HCT116 (cell line): ENCODE measurements around the gene ZHX3. TPM values are rescaled to one million over a fixed set of nuclear protein-coding genes. Genes with fewer than 3 reads are reported as not detected.
A peak's percentile ranks its signal among the peaks of the same experiment; 100 is the strongest.

Experiments used
- ATAC-seq: fragments of 200-7000 bp; cut with Tn5 transposase; 2 replicates; pipeline ENCODE4 v1.9.1; 2020; ENCODE audit warnings: mild to moderate bottlenecking, moderate library complexity
- BruUV-seq: library from RNA; stranded (reverse); fragments of 400-500 nt; replicated peaks from 2 replicates; lab custom pipeline; 2021; lab: Mats Ljungman, UMichigan
- CTCF ChIA-PET: fragments of 300-600 bp; sonication (Branson Sonifier 250); formaldehyde crosslinking; loops from one replicate; lab custom pipeline; 2021; ENCODE audit warnings: antibody characterized with exemption; lab: Charles Lee
- POLR2A ChIA-PET: fragments of 300-600, 350-600 bp; sonication (Branson Sonifier 250); formaldehyde crosslinking; loops from one replicate; lab custom pipeline; 2021; ENCODE audit warnings: antibody characterized with exemption; lab: Charles Lee
- RAD21 ChIA-PET, 2 experiments: fragments of 300-600 bp; sonication (Branson Sonifier 250); formaldehyde crosslinking; loops; one replicate each; lab custom pipeline; 2023; ENCODE audit warnings: low total read pairs in 2 of 2; ENCODE audit not compliant: uncharacterized antibody in 2 of 2, unreplicated experiment in 2 of 2, low non-redundant PET in 1 of 2; lab: Charles Lee
- DNase-seq: peaks from one replicate; pipeline ENCODE4 v3.0.0-alpha.2; 2010; ENCODE audit warnings: low read depth, low spot score
- H2AFZ ChIP-seq: fragments of 200-600 bp; shearing (Covaris generic), sonication (generic); 2 replicates; pipeline ENCODE4 v1.6.1; 2017; ENCODE audit warnings: low read depth, mixed run types, mixed read lengths, antibody characterized with exemption, low read length; ENCODE audit not compliant: poor library complexity, severe bottlenecking
- H3K27ac ChIP-seq: 2 replicates; pipeline ENCODE4 v1.5.1; 2012; ENCODE audit warnings: low read depth, low read length
- H3K27me3 ChIP-seq: fragments of 200-600 bp; sonication (generic); 2 replicates; pipeline ENCODE4 v1.6.1; 2016; ENCODE audit warnings: mixed run types, low read length, mixed read lengths; ENCODE audit not compliant: insufficient read depth
- H3K36me3 ChIP-seq, 2 experiments: fragments of 200-500 bp in 1 of 2; fragments of 200-600 bp in 1 of 2; sonication (Bioruptor generic) in 1 of 2; sonication (generic) in 1 of 2; 2 replicates each; pipeline versions ENCODE4 v1.5.1 to v1.6.1; 2014 to 2016; ENCODE audit warnings: low read length in 2 of 2, inconsistent platforms in 1 of 2, mixed read lengths in 1 of 2, mixed run types in 1 of 2; ENCODE audit not compliant: insufficient read depth in 2 of 2, control insufficient read depth in 1 of 2
- H3K4me1 ChIP-seq, 2 experiments: fragments of 200-600 bp in 1 of 2; sonication (generic) in 1 of 2; 2 replicates each; pipeline versions ENCODE4 v1.5.1 to v1.6.1; 2012 to 2017; ENCODE audit warnings: low read length in 2 of 2, inconsistent platforms in 1 of 2, mild to moderate bottlenecking in 1 of 2, mixed read lengths in 1 of 2, mixed run types in 1 of 2, moderate library complexity in 1 of 2; ENCODE audit not compliant: insufficient read depth in 2 of 2, control insufficient read depth in 1 of 2
- H3K4me2 ChIP-seq: fragments of 200-600 bp; sonication (generic); 2 replicates; pipeline ENCODE4 v1.6.1; 2017; ENCODE audit warnings: mixed run types, low read length, mixed read lengths
- H3K4me3 ChIP-seq, 2 experiments: fragments of 200-600 bp in 1 of 2; sonication (generic) in 1 of 2; replicated peaks in 1 of 2; 2 replicates each; pipeline ENCODE4 v1.5.1; 2011 to 2016; ENCODE audit warnings: low read length in 2 of 2, control low read depth in 1 of 2, low read depth in 1 of 2, mild to moderate bottlenecking in 1 of 2, mixed read lengths in 1 of 2, mixed run types in 1 of 2
- H3K79me2 ChIP-seq: fragments of 200-600 bp; sonication (generic); 2 replicates; pipeline ENCODE4 v1.6.1; 2017; ENCODE audit warnings: mild to moderate bottlenecking, mixed run types, low read length, moderate library complexity, mixed read lengths; ENCODE audit not compliant: insufficient read depth
- H3K9ac ChIP-seq: fragments of 200-600 bp; sonication (generic); 2 replicates; pipeline ENCODE4 v1.6.1; 2016; ENCODE audit warnings: low read length, mixed read lengths
- H3K9me2 ChIP-seq: fragments of 200-600 bp; sonication (generic), shearing (Covaris generic); 2 replicates; pipeline ENCODE4 v1.6.1; 2017; ENCODE audit warnings: mixed run types, mild to moderate bottlenecking, moderate library complexity; ENCODE audit not compliant: insufficient read depth
- H3K9me3 ChIP-seq, 2 experiments: fragments of 200-500 bp in 1 of 2; fragments of 200-600 bp in 1 of 2; sonication (Bioruptor generic) in 1 of 2; sonication (generic) in 1 of 2; 2 replicates each; pipeline ENCODE4 v1.6.1; 2014 to 2017; ENCODE audit warnings: low read length in 2 of 2, mixed read lengths in 2 of 2, inconsistent platforms in 1 of 2, low read depth in 1 of 2, mild to moderate bottlenecking in 1 of 2, mixed run types in 1 of 2, moderate library complexity in 1 of 2; ENCODE audit not compliant: control insufficient read depth in 1 of 2, insufficient read depth in 1 of 2
- H4K20me1 ChIP-seq: fragments of 200-600 bp; sonication (generic), shearing (Covaris generic); 2 replicates; pipeline ENCODE4 v1.6.1; 2017; ENCODE audit warnings: mixed run types, mild to moderate bottlenecking, moderate library complexity; ENCODE audit not compliant: insufficient read depth
- CEBPB ChIP-seq: IDR thresholded peaks from 2 replicates; pipeline ENCODE4 v1.6.1; 2012; ENCODE audit warnings: low read depth
- POLR2AphosphoS5 ChIP-seq: IDR thresholded peaks from 2 replicates; pipeline ENCODE4 v1.6.1; 2011; ENCODE audit warnings: mild to moderate bottlenecking, low read depth, low read length, moderate library complexity
- REST ChIP-seq: IDR thresholded peaks from 2 replicates; pipeline ENCODE4 v1.6.1; 2012; ENCODE audit warnings: low read depth
- SP1 ChIP-seq: IDR thresholded peaks from 2 replicates; pipeline ENCODE4 v1.6.1; 2012; ENCODE audit warnings: low read depth
- YY1 ChIP-seq: IDR thresholded peaks from 2 replicates; pipeline ENCODE4 v1.6.1; 2011; ENCODE audit warnings: low read length, low read depth, moderate library complexity, mild to moderate bottlenecking; ENCODE audit not compliant: insufficient replicate concordance; ENCODE audit errors: extremely low read depth
- ZNF274 ChIP-seq: fragments of 200-500 bp; sonication (Bioruptor generic); IDR thresholded peaks from 2 replicates; pipeline ENCODE4 v1.6.1; 2014; ENCODE audit warnings: mild to moderate bottlenecking, low read depth, low read length, inconsistent platforms
- intact Hi-C: fragments of 100-400 bp; cut with micrococcal nuclease; formaldehyde crosslinking; loops from 2 replicates; pipeline ENCODE4 v1.10.0; 2022
- total RNA-seq: library from RNA; stranded (reverse); gene quantifications from one replicate; pipeline ENCODE4 v1.2.1, GENCODE V29; 2021; ENCODE audit not compliant: unreplicated experiment

The ZHX3 gene
- total RNA-seq, 1 experiment from 2014 or later: 13.3 TPM

- Histone ChIP-seq H3K9ac (no peak overlapping the region), H3K4me2 (no peak overlapping the region)
- no peak for DNase-seq
- no TSS peak for BruUV-seq
- TF ChIP-seq CEBPB (no peak), ZNF274 (no peak), YY1 (no peak), REST (no peak), POLR2AphosphoS5 (no peak), SP1 (no peak)
- TF ChIP-seq, all 23 proteins: peak for 0
- ChIA-PET RAD21 (no interaction called here), POLR2A (no interaction called here), CTCF (no interaction called here)
- Histone ChIP-seq H3K79me2 (no peaks in the 10 kb centered on the region), H4K20me1 (no peaks in the 10 kb centered on the region), H3K9me3 (no peaks in the 10 kb centered on the region), H2AFZ (no peak overlapping the region), H3K4me3 (no peak overlapping the region), H3K27me3 (no peaks in the 10 kb centered on the region), H3K4me1 (no peaks in the 10 kb centered on the region), H3K9me2 (no peaks in the 10 kb centered on the region), H3K36me3 (0 out of 4 replicates have a peak, but pooled peaks cover 0 to 3% of the 10 kb centered on the region in 2 experiments), H3K27ac (no peak overlapping the region)
- intact Hi-C loops: no loop called here
- 0 out of 2 replicates have a peak, but pooled peaks have one; percentile 9 for ATAC-seq
These were observed 43.6 kb upstream of the ZHX3 start for GRCh38 chr20:41360831-41361756.
